Testis (tissue), 2 donors: ENCODE measurements around the gene LRRC32.

Experiments used
- CTCF ChIP-seq, 3 experiments: fragments of 450-650 bp in 2 of 3; fragments of 200-600 bp in 1 of 3; sonication (generic) in 1 of 3; IDR thresholded peaks; one replicate each; pipeline ENCODE4 v1.5.1; 2016 to 2019; ENCODE audit warnings: antibody characterized with exemption in 3 of 3, mild to moderate bottlenecking in 2 of 3, moderate library complexity in 1 of 3
- POLR2A ChIP-seq: fragments of 450-650 bp; IDR thresholded peaks from one replicate; pipeline ENCODE4 v1.6.1; 2017; ENCODE audit warnings: antibody characterized with exemption, mild to moderate bottlenecking, moderate library complexity

- TF ChIP-seq POLR2A (no peak), CTCF (IDR thresholded peaks at IDR 0.05) (no peak)
These were observed 54.6 kb downstream of the LRRC32 start for GRCh38 chr11:76615950-76616349.
